Measurements from ENCODE around the gene AGER.

Gene AGER

GRCh38 chr6:32167761-32168262, 16.2 kb downstream of the AGER start:
- no peak for TF ChIP-seq CTCF (IDR thresholded peaks at IDR 0.05; ENCODE audit: borderline replicate concordance, insufficient read depth, low read depth, low read length)
- H3K4me3 ChIP-seq (ENCODE audit: low read depth, low read length): no peak overlapping the region

GRCh38 chr6:32167154-32167760, 16.8 kb downstream of the AGER start:
- no peak for TF ChIP-seq CTCF (IDR thresholded peaks at IDR 0.05; ENCODE audit: borderline replicate concordance, insufficient read depth, low read depth, low read length)

GRCh38 chr6:32166411-32167061, 17.5 kb downstream of the AGER start:
- H3K4me3 ChIP-seq (ENCODE audit: low read depth, low read length): no peak overlapping the region
- no peak for TF ChIP-seq CTCF (IDR thresholded peaks at IDR 0.05; ENCODE audit: borderline replicate concordance, insufficient read depth, low read depth, low read length)

More at GRCh38 chr6:32167154-32167760, 16.8 kb downstream of the AGER start:
- no peak overlapping the region for H3K4me3 ChIP-seq (ENCODE audit: low read depth, low read length)

GRCh38 chr6:32164295-32164694, 19.8 kb downstream of the AGER start, which contains the start of gene EGFL8:
Gene EGFL8, plus strand, starts transcription at chr6:32164595. Its CDS starts 1,571 bp downstream, at chr6:32166166.
- H3K4me3 ChIP-seq (ENCODE audit: low read depth, low read length): no peak within 1 kb of the TSS
- no peak for TF ChIP-seq CTCF (IDR thresholded peaks at IDR 0.05; ENCODE audit: borderline replicate concordance, insufficient read depth, low read depth, low read length)

- no peak overlapping the region for H3K4me3 ChIP-seq (ENCODE audit: low read depth, low read length)
- TF ChIP-seq CTCF (IDR thresholded peaks at IDR 0.05; ENCODE audit: borderline replicate concordance, insufficient read depth, low read depth, low read length): no peak
Measured at GRCh38 chr6:32163559-32164258, 20.3 kb downstream of the AGER start.

- no peak for TF ChIP-seq CTCF (IDR thresholded peaks at IDR 0.05; ENCODE audit: borderline replicate concordance, insufficient read depth, low read depth, low read length)
Measured at GRCh38 chr6:32158052-32158451, 26.0 kb downstream of the AGER start.

More at GRCh38 chr6:32158052-32158451, 26.0 kb downstream of the AGER start:
- H3K4me3 ChIP-seq (ENCODE audit: low read depth, low read length): no peak overlapping the region

Measured in GM12875 (cell line).